Heart left ventricle (tissue), 16 donors: Measurements from ENCODE around the gene CCDC30. TPM values are rescaled to one million over a fixed set of nuclear protein-coding genes. Genes with fewer than 3 reads are reported as not detected.

ENCODE experiments used
- ATAC-seq, 4 donors: fragments of 200-7000 bp; cut with Tn5 transposase; one replicate each; pipeline ENCODE4 v1.9.1; 2020 to 2022; ENCODE audit warnings: moderate library complexity in 4 of 4, mild to moderate bottlenecking in 3 of 4, moderate number of reproducible peaks in 1 of 4
- DNase-seq, 5 donors: peaks; one replicate each; pipeline ENCODE4 v3.0.0-alpha.2; 2020
- H3K27ac ChIP-seq, 12 donors: fragments of 200-600 bp; sonication (generic) in 4 of 12; one replicate each; pipeline versions ENCODE4 v1.5.0 to v1.8.0; 2016 to 2022; ENCODE audit warnings: mild to moderate bottlenecking in 2 of 12
- H3K27me3 ChIP-seq, 9 donors: fragments of 200-600 bp; sonication (generic) in 2 of 9; one replicate each; pipeline versions ENCODE4 v1.5.1 to v1.8.0; 2016 to 2022; ENCODE audit warnings: mild to moderate bottlenecking in 3 of 9
- H3K36me3 ChIP-seq, 9 donors: fragments of 200-600 bp; sonication (generic) in 2 of 9; one replicate each; pipeline versions ENCODE4 v1.5.0 to v1.8.0; 2018 to 2022; ENCODE audit warnings: mild to moderate bottlenecking in 2 of 9
- H3K4me1 ChIP-seq, 12 donors: fragments of 200-600 bp; sonication (generic) in 4 of 12; one replicate each; pipeline versions ENCODE4 v1.5.0 to v1.8.0; 2016 to 2022; ENCODE audit warnings: mild to moderate bottlenecking in 3 of 12
- H3K4me3 ChIP-seq, 12 donors: fragments of 200-600 bp; sonication (generic) in 4 of 12; one replicate each; pipeline versions ENCODE4 v1.5.0 to v1.8.0; 2017 to 2022; ENCODE audit warnings: mild to moderate bottlenecking in 9 of 12, moderate library complexity in 4 of 12
- H3K9me3 ChIP-seq, 12 donors: fragments of 200-600 bp; sonication (generic) in 4 of 12; one replicate each; pipeline versions ENCODE4 v1.5.0 to v1.8.0; 2016 to 2022; ENCODE audit warnings: mild to moderate bottlenecking in 1 of 12
- POLR2A ChIP-seq, 2 donors: fragments of 450-650 bp; IDR thresholded peaks; one replicate each; pipeline ENCODE4 v1.6.1; 2017; ENCODE audit warnings: antibody characterized with exemption in 2 of 2, mild to moderate bottlenecking in 2 of 2, moderate library complexity in 2 of 2
- WGBS, 4 donors: extraction: QIAGEN DNeasy Blood & Tissue Kit in 2 of 4; methylation state at CpG; one replicate each; pipeline versions ENCODE4 v1.1.5 to v1.1.7; 2013 to 2018; 5-methylcytosine and 5-hydroxymethylcytosine counted together
- intact Hi-C, 10 donors: fragments of 100-400 bp; cut with DNase I; formaldehyde crosslinking; loops; one replicate each; pipeline versions ENCODE4 v1.11.1 to v1.14.2; 2022
- polyA plus RNA-seq, 2 donors: library from polyadenylated mRNA; stranded (reverse); fragments of 200-250 nt; gene quantifications; one replicate each; pipeline ENCODE4 v1.2.3, GENCODE V29; 2013
- total RNA-seq, 9 donors: library from RNA; depleted of rRNA in 2 of 9; stranded (reverse); fragments of >200 nt in 2 of 9; fragmentation: NEBNext Ultra II Directional in 3 of 9; extraction: Animal tissue kit (Norgen Biotek cat#: 25700) in 3 of 9; gene quantifications; one replicate each; pipeline versions ENCODE4 v1.1.0 to v1.2.4, GENCODE V29; 2016 to 2023
- TF ChIP-seq, protein P1 (sequence below), 12 donors: fragments of 200-600 bp; sonication (generic) in 4 of 12; IDR thresholded peaks; one replicate each; pipeline versions ENCODE4 v1.5.0 to v1.8.0; 2018 to 2022; ENCODE audit warnings: antibody characterized with exemption in 12 of 12, mild to moderate bottlenecking in 5 of 12
- donor health status: ischemic (EF 13 %, LVEDD 7.1; RV severe dilation, severe dysfunction).
- donor health status: healthy with polysubstance abuse.
- donor health status: DM: no; HTN: yes; CAD: no.
- donor health status: DM: no; HTN: no; CAD: no.
- donor health status: ischemic (EF 25% LVEDD 6.9; RV normal size, moderate dysfunction).
- donor health status: ischemic (EF 25% LVEDD 5.7; RV mildly dilated, moderate dysfunction).
- donor health status: healthy.
- donor health status: DM: yes; HTN: yes; CAD: no.
- donor health status: ischemic (EF 35%, LVEDD 5.7; RV mildly dilated, moderate dysfunction).
- donor health status: nonischemic (EF 11% LVEDD 7.7; RV severe dilation, severe dysfunction).
- donor health status: DM: yes; HTN: yes; CAD: no.
- donor health status: PGD.
- donor health status: ischemic (EF 29% LVEDD 5.4; RV normal size, mild dysfunction).
- donor health status: nonischemic (EF 23%, LVEDD 6.1; RV moderate dilation, normal function).

CCDC30 gene
- total and polyA plus RNA-seq, 11 donors: 0.24 to 3.8 (median 1.6) TPM

DNA sequence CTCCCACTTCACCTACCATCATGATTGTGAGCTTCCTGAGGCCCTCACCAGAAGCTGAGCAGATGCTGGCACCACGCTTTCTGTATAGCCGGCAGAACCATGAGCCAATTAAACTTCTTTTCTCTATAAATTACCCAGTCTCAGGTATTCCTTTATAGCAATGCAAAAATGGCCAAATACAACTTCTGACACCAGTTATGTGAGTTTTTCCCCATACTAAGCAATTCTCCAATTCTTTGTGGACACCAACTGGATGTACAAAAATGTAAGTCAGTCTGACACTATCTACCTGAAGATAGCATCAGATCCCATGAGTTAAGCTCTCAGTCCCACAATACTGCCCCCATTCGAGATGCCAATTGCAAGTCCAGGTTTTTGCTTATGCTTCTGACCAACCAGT, 129.7 kb downstream of the CCDC30 start:
- H3K27ac ChIP-seq: no peak overlapping the region
- H3K9me3 ChIP-seq: peaks cover 0 to 4% (median 0%) of the 10 kb centered on the region in 12 donors
- intact Hi-C loops: loop anchor here in 1 of 10 donors (5.0 kb wide), 1 partner anchor 154 kb away; no protein-coding TSS in a partner anchor
- no peak overlapping the region for H3K4me3 ChIP-seq
- no peaks in the 10 kb centered on the region for H3K27me3 ChIP-seq
- DNase-seq: no peak
- 92 to 95% (median 94%) methylated on average over 3 of the region's 3 CpGs for WGBS, 4 donors
- H3K4me1 ChIP-seq: no peaks in the 10 kb centered on the region
- H3K36me3 ChIP-seq: peaks cover 0 to 8% (median 0%) of the 10 kb centered on the region in 9 donors
- TF ChIP-seq POLR2A (IDR thresholded peaks at IDR 0.05): no peak
- TF ChIP-seq, protein P1, sequence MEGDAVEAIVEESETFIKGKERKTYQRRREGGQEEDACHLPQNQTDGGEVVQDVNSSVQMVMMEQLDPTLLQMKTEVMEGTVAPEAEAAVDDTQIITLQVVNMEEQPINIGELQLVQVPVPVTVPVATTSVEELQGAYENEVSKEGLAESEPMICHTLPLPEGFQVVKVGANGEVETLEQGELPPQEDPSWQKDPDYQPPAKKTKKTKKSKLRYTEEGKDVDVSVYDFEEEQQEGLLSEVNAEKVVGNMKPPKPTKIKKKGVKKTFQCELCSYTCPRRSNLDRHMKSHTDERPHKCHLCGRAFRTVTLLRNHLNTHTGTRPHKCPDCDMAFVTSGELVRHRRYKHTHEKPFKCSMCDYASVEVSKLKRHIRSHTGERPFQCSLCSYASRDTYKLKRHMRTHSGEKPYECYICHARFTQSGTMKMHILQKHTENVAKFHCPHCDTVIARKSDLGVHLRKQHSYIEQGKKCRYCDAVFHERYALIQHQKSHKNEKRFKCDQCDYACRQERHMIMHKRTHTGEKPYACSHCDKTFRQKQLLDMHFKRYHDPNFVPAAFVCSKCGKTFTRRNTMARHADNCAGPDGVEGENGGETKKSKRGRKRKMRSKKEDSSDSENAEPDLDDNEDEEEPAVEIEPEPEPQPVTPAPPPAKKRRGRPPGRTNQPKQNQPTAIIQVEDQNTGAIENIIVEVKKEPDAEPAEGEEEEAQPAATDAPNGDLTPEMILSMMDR (IDR thresholded peaks at IDR 0.05): no peak
- ATAC-seq: no peak

DNA sequence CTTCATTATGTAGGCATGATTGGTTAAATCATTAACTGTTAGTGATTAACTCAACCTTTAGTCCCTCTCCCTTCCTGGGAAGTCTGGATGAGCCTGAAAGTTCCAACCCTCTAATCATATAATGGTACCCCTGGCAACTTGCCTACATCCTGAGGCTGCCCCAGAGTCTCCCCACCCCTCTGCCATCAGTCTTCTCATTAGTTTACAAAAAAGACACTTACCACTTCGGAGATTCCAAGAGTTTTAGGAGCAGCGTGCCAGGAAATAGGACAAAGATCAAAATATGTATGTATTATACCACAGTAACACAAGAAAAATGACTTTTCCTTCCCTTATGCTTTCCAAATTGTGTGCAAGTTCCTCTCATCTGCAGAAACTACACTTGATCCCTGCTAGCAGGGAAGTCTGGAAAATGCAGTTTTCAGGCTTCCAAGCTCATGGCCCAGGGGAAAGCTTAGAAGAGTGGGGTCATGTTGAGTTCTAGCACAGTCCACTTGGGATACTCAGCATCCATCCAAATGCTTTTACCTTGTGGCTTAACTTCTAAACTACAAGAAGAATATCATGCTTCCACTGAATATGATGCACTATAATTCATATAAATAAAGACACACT, 130.5 kb downstream of the CCDC30 start:
- TF ChIP-seq POLR2A (IDR thresholded peaks at IDR 0.05): no peak
- TF ChIP-seq, protein P1 (IDR thresholded peaks at IDR 0.05): no peak
- H3K9me3 ChIP-seq: no peaks in the 10 kb centered on the region
- H3K27ac ChIP-seq: no peak overlapping the region
- H3K27me3 ChIP-seq: no peaks in the 10 kb centered on the region
- WGBS, 4 donors: 65 to 86% (median 76%) methylated on average over 2 of the region's 2 CpGs
- no peak overlapping the region for H3K4me3 ChIP-seq
- intact Hi-C loops: loop anchor here in 1 of 10 donors (5.0 kb wide), 1 partner anchor 154 kb away; no protein-coding TSS in a partner anchor
- ATAC-seq (no peak), DNase-seq (no peak)
- no peaks in the 10 kb centered on the region for H3K4me1 ChIP-seq
- H3K36me3 ChIP-seq: peaks cover 0 to 8% (median 0%) of the 10 kb centered on the region in 9 donors

DNA sequence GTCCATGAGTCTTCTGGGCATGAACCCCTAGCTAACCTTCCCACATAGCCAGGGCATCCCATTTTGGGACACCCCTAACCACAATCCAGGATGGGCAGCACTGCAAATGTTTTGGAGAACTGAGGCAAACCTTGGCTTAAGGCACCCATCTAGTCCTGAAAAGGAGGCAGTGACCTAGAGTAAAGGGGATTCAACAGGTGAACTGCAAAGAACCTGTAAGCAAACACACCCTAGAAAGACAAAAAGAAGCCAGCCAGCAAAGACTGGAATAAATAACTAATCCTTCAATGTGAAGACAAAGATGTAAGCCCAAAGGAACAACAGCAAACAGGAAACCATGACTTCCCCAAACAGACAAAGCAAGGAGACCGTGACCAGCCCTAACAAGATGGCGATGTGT, 138.4 kb downstream of the CCDC30 start:
- Histone ChIP-seq H3K4me1 (no peaks in the 10 kb centered on the region), H3K9me3 (peaks cover 0 to 13% (median 0%) of the 10 kb centered on the region in 12 donors), H3K27ac (no peak overlapping the region), H3K4me3 (no peak overlapping the region), H3K36me3 (no peaks in the 10 kb centered on the region), H3K27me3 (no peaks in the 10 kb centered on the region)
- TF ChIP-seq, protein P1 (IDR thresholded peaks at IDR 0.05): no peak
- TF ChIP-seq POLR2A (IDR thresholded peaks at IDR 0.05): no peak
- no peak for ATAC-seq
- DNase-seq: no peak
- WGBS, 4 donors: 90 to 93% (median 93%) methylated on average over 2 of the region's 2 CpGs
- intact Hi-C loops: no loop called here

DNA sequence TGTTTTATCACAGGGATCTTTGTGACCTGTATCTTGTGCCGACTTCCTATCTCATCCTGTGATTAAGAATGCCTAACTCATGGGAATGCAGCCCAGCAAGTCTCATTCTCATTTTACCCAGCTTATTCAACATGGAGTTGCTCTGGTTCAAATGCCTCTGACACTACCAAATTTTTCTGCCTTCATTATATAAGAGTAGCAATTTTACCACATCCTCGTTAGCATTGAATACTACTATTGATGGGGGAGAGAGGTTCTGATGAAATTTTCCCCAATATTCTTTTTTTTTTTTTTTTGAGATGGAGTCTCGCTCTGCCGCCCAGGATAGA, 150.7 kb downstream of the CCDC30 start:
- H3K36me3 ChIP-seq: no peaks in the 10 kb centered on the region
- ATAC-seq: no peak
- H3K27ac ChIP-seq: no peak overlapping the region
- no peaks in the 10 kb centered on the region for H3K4me1 ChIP-seq
- TF ChIP-seq, protein P1 (IDR thresholded peaks at IDR 0.05): no peak
- TF ChIP-seq POLR2A (IDR thresholded peaks at IDR 0.05): no peak
- no peaks in the 10 kb centered on the region for H3K9me3 ChIP-seq
- no peak overlapping the region for H3K4me3 ChIP-seq
- 68 to 92% (median 84%) methylated on average over 4 of the region's 4 CpGs for WGBS, 4 donors
- no peak for DNase-seq
- intact Hi-C loops: no loop called here
- H3K27me3 ChIP-seq: no peaks in the 10 kb centered on the region
